Fibroblast of mammary gland (primary cell): Measurements from ENCODE around the gene ATP6V1B1.

Experiments used
- DNase-seq: peaks from one replicate; pipeline ENCODE4 v3.0.0-alpha.2; 2010; ENCODE audit warnings: low read depth
- H3K4me3 ChIP-seq: 2 replicates; pipeline ENCODE4 v1.5.1; 2011; ENCODE audit warnings: low read depth, mild to moderate bottlenecking, low read length, moderate library complexity; ENCODE audit not compliant: control insufficient read depth
- TF ChIP-seq, protein P1 (sequence below): conservative IDR thresholded peaks from 2 replicates; pipeline ENCODE4 v1.5.1; 2011; ENCODE audit warnings: low read depth, low read length, inconsistent platforms; ENCODE audit not compliant: control insufficient read depth, insufficient read depth

ATP6V1B1 gene

DNA sequence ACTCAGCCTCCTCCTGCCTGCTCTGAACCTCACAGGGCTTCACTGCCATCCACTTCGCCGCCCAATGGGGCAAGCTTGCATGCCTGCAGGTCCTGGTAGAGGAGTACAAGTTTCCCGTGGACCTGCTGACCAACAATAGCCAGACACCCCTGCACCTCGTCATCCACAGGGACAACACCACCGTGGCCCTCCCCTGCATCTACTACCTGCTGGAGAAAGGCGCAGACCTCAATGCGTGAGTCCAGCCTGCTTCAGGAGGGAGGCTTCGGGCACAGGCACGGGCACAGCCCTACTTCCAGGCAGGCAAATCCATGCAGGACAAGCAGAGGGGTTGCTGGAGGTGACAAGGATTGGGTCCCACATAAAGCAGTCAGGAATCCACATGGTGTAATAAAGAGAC is 43.9 kb downstream of the ATP6V1B1 start:
- DNase-seq, result no peak
- TF ChIP-seq, protein P1, sequence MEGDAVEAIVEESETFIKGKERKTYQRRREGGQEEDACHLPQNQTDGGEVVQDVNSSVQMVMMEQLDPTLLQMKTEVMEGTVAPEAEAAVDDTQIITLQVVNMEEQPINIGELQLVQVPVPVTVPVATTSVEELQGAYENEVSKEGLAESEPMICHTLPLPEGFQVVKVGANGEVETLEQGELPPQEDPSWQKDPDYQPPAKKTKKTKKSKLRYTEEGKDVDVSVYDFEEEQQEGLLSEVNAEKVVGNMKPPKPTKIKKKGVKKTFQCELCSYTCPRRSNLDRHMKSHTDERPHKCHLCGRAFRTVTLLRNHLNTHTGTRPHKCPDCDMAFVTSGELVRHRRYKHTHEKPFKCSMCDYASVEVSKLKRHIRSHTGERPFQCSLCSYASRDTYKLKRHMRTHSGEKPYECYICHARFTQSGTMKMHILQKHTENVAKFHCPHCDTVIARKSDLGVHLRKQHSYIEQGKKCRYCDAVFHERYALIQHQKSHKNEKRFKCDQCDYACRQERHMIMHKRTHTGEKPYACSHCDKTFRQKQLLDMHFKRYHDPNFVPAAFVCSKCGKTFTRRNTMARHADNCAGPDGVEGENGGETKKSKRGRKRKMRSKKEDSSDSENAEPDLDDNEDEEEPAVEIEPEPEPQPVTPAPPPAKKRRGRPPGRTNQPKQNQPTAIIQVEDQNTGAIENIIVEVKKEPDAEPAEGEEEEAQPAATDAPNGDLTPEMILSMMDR, result no peak
- H3K4me3 ChIP-seq, result no peak overlapping the region

GRCh38 chr2:70981421-70981820 is 45.7 kb downstream of the ATP6V1B1 start:
- DNase-seq, result no peak
- TF ChIP-seq, protein P1, result no peak
- no peak overlapping the region for H3K4me3 ChIP-seq

- TF ChIP-seq, protein P1, result no peak
- DNase-seq, result no peak
- H3K4me3 ChIP-seq, result no peak overlapping the region
Observed at GRCh38 chr2:70981866-70982810, 46.4 kb downstream of the ATP6V1B1 start.

DNA sequence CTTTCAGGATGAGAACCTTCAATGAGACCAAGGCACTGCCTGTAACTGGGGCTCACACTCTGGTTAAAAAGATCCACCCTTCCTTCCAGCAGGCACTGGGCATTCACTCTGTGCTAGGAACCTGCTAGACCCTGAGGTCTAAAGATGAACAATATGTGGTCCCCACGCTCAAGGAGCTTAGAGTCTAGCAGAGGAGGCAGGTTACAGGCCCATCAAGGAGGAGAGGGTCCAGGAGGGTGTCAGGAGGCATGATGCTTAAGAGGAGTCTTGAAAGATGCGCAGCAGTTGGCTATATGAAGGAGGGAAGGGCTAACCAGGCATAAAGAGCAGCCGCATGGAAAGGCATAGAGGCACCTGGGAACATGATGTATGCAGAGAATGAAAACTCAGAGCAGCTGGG is 47.3 kb downstream of the ATP6V1B1 start:
- TF ChIP-seq, protein P1, result no peak
- DNase-seq, result no peak
- H3K4me3 ChIP-seq, result no peak overlapping the region

- no peak overlapping the region for H3K4me3 ChIP-seq
- DNase-seq, result no peak
- TF ChIP-seq, protein P1, result no peak
Observed at GRCh38 chr2:70983506-70984227, 48.0 kb downstream of the ATP6V1B1 start.

- DNase-seq, result no peak
- TF ChIP-seq, protein P1, result no peak
- H3K4me3 ChIP-seq, result no peak overlapping the region
Observed at GRCh38 chr2:70984228-70984575, 48.5 kb downstream of the ATP6V1B1 start.
